Measurements from ENCODE around the gene TPPP3.

The TPPP3 gene

DNA sequence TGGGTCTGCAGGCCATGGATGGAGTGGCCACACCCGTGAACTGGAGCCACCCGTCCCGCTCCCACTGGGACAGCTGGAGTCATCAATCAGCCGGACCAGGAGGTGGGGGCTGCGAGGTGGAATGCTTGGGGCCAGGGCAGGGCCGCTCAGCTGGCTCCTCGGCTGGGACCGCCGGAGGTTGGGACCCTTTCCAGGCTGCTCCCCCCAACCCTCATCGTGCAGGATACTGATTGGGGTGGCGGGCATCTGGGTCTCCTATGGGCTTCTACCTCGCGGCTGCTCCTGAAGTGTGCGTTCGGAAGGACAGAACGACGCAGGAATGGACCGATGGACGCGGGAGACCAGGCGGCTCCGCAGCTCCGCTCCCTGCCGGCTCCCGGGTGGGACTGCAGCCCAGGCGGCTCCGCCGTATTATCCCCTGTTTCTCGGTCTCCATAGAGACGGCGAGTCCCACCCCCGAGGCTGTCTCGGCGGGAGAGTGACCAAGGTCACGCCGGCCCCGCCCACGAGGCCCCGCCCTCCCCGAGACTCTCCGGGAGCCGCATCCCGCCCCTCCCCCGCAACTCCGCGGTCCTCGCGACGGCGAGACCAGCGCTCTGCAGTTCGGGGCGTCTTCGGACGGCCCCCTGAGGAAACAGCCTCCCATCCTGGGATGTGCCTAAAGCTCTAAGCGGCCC is at the start of gene TPPP3:
TSS of gene TPPP3 (minus strand) at position 388 of the 677 bp plus-strand sequence. CDS start 2,387 bp downstream, outside the sequence.
- peak; percentile 93 for DNase-seq

DNA sequence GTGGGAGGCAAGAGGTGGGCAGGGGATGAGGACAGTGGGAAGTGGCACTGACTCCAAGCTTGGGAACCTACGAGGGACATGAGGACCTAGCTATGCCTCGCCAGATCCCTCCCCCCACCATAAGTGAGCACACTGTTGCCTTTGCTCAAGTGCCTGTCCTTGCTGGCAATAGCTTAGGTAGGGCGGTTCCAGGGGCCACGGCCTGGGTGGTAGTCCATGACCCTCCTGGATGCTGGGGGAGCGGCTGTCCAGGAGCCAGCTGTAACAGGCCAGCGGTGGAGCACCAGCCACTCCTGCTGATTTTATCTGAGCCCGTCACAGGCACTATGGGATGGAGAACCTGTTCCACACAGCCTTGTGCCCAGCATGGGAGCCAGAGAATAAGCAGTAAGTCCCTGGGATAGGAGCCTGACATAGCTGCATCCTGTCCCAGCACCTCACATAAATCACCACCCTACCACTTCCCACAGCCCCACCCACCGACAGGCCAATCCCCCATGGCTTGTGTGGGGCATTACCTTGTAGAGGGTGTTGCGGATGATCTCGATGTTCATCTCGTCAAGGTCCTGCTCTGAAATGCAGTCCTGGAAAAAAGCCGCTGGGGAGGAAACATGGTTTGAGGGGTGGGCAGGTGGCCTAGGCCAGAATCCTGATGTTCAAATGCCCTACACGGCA is 49.4 kb upstream of the TPPP3 start:
- no peak for DNase-seq

DNA sequence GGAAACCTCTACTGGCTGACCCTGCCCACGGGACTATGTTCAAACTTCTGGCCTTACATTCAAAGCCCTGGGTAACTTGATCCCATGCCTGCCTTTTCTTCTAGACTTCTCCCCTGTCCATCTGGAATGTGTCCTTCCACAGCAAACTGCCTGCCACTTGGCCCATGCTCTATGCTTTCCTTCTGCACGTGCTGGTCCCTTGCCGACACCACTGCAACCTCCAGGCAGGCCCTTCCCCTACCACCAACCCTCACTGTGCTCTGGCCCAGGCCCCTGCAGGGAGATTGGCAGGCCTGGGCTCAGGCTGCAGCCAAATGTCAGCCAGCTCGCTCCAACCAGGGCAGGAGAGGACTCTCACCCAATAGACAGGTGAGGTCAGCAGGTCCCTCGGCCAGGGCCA is 48.6 kb upstream of the TPPP3 start:
- no peak for DNase-seq

DNA sequence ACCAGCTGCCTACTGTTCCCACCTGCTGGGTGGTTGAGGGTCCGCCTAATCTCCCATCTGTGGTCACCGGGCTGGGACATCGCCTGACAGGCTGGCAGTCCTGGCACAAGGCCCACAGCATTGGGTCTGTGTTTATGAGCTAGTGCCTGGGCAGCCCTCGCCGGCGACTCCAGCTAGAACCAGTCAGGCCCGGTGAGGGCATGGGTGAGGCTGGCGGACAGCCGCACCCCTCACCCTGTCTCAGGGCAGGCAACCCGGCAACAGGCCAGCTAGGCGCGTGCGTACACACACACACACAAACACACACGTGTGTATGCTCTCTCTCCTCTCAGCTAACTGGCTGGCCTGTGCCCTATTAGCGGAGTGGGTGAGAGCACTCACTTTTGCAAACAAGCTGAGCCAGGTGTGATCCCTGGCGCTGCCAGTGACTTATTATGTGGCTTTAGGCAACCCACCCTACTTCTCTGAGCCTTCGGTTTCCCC is 48.0 kb upstream of the TPPP3 start:
- DNase-seq: peak; percentile 74

DNA sequence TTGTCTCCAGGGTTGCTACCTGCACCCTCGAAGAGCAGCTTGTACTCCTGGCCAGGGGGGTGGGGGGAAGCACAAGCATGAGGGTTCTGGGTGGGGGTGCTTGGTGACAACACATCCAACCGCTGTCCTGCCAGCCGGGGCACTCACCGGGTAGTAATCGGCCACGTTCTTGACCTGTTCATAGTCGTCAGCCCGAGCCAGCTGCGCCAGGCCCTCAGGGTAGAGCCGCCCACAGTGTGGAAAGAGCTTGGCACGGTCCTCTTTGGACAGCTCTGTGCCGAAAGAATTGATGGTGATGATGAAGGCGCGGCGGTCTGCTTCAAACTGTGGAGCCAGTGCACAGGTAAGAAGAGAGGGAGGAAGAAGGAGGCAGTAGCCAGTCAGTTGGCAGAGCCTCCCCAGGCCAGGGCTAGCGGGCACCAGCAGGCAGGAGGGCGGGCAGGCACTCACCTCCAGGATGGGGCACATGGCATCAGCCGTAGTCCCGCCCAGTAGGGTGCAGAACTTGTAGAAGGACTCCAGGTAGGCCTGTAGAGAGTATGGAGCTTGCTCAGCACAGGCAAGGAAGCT is 45.6 kb upstream of the TPPP3 start:
- DNase-seq: no peak

DNA sequence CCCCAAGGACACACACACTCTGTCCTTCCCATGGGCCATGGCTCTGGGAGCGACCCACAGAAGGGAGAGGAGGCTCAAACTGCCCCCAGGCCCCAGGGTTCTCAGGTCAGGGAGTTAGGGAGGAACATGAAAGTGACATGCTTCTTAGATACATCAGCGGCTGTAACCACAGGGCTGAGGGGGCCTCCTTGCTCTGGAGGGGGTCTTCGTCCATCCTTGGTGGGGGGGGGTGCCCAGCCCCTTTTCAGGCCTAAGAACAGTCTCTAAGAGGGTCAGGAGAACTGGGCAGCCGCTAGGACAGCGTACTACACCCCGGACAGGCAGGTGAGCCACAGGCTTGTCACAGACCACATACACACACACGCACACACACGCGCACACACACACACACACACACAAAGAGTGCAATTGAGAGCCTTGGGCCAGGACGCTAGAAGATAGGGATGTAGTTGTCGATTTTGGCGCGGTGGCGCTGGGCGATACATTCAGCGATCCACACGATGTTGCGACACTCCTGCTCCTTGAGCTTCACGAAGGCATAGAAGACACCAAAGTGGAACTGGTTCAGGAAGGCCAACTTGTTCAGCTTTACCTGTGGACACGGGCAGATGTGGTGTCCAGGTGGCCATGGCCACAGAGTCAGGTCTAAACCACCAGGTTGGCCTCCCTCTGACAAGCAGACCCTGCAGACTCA is 44.9 kb upstream of the TPPP3 start:
- DNase-seq: no peak

DNA sequence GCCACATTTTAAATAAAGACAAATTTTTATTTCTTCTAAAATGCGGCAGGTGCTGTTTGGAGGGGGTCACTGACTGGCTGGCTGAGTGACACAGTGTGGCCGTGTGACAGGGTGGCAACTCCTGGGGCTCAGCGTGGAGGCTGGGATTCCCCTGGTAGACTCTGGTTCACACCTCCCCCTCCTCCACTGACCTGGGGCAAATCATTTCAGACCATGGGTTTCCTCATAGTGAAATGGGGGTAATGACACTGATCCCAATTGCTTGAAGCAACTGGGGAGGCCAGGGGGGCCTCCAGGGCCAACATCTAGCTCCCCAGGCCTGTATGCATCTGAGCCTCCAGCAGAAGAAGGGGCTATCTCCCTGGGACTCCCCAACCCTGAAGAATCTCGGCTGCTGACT is 44.2 kb upstream of the TPPP3 start:
- DNase-seq: no peak

DNA sequence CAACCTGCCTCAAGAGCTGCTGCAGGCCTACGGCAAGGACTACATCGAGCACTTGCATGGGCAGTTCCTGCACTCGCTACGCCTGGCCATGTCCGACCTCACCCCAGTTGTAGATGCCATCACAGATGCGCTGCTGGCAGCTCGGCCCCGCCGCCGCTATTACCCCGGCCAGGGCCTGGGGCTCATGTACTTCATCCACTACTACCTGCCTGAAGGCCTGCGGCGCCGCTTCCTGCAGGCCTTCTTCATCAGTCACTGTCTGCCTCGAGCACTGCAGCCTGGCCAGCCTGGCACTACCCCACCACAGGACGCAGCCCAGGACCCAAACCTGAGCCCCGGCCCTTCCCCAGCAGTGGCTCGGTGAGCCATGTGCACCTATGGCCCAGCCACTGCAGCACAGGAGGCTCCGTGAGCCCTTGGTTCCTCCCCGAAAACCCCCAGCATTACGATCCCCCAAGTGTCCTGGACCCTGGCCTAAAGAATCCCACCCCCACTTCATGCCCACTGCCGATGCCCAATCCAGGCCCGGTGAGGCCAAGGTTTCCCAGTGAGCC is 43.4 kb upstream of the TPPP3 start:
- DNase-seq: no peak

DNA sequence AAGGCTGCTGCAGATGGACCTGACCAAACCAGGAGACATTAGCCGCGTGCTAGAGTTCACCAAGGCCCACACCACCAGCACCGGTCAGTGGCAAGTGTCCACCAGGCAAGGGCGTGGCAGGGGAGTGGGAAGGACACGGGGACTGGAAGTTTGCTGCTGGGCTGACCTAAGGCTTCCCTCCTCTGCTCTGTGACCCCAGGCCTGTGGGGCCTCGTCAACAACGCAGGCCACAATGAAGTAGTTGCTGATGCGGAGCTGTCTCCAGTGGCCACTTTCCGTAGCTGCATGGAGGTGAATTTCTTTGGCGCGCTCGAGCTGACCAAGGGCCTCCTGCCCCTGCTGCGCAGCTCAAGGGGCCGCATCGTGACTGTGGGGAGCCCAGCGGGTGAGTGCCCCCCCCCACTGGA is 42.5 kb upstream of the TPPP3 start:
- DNase-seq: no peak

DNA sequence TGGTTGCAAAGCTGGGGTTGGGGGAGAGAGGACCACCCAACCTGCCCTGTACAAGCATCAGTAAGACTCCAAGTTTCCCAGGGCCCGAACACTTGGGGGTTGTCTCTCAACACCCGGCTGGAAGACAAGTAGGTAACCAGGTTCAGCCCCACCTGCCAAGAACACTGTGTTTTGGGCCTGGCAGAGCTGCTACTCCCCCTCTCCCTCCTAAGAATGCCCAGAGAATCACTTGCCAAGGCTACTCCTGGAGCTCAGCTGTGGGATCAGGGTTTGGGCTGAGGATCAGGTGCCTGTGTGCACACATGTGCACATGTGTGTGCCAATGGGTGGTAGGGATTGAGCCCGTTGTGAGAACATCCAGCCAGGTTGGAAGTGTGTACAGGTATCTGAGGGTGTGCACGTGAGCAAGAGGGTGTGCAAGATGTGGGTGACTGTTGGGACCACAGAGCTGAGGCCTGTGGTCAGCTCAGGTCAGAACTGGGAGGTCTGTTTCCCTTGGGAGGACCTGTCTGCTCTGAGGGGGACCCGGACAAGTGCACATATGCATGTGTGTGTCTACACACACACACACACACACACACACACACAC is 39.9 kb upstream of the TPPP3 start:
- DNase-seq: no peak

DNA sequence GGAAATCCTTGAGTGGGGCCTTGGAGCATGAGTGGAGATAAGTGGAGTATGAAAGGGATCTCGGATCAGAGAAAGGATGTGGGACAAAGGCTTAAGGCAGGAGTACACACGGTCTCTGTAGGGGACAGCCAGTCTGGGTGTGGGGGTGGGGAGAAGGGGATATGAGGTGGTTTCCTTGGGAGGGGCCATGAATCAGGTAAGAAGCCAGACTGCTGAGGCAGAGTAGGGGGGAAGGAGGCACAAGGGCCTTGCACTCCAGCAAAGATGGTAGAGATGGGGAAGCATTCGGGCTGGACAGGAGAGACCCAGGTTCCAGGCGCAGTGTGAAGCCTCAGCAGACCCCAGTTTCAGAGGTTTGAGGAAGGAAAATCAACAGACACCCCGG is 39.2 kb upstream of the TPPP3 start:
- DNase-seq: no peak

DNA sequence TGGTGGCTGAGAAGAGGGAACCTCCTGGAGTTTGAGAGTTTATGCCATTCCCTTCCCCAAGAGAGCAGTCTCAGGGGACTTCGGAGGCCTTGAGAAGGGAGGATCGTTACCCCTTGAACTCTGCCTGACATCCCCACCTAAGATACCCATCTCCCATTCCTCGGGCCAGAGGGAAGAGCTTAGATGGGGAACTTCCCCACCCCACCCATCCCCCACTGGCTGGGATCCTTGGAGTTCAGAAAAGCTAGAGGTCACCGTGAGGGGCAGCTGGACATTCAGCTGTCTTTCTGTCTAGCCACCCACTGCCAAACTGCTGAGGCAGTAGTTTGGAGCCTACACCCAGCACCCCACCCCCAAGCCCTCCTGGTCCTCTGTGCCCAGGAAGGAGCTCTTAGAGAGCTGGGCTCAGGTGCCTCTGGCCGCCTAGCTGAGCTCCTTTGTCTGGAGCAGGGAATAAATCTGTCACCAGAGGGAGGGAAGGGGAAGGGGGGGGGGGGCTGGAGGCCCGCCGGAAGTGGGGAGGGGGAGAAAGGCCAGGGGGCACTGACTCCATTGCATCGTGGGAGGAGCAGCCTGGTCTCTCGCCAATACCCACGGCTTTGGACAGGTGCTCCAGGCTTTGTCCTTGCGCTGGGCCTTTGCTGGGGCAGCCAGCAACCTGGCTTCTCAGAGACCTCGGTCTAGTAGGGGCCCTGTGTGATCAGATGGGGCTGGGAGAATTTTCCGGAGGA is 38.6 kb upstream of the TPPP3 start:
- no peak for DNase-seq

DNA sequence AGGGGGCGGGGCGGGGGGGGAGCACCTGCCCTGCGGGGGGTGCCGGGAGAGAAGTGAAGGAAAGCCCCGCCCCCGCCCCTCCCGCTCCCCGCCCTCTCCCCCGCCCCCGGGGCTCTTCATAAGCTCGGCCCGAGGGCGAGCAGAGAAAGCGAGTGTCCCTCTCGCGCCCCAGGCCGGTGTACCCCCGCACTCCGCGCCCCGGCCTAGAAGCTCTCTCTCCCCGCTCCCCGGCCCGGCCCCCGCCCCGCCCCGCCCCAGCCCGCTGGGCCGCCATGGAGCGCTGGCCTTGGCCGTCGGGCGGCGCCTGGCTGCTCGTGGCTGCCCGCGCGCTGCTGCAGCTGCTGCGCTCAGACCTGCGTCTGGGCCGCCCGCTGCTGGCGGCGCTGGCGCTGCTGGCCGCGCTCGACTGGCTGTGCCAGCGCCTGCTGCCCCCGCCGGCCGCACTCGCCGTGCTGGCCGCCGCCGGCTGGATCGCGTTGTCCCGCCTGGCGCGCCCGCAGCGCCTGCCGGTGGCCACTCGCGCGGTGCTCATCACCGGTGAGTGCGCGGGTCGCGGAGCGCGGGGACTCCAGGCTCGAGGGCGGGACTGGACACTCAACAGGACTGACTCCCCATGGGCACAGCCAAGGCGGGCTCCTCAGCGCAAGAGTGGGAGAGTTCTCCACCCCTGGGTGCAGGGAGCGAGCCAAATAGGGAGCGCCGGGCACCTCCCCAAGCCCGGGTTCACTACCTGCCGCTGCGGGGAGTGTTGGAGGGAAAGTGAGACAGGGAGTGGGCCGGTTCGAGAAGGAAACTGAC is 37.9 kb upstream of the TPPP3 start, which contains the start of gene HSD11B2:
TSS of gene HSD11B2 (plus strand) at position 145 of the 798 bp plus-strand sequence. CDS start at position 273, 128 bp downstream.
- DNase-seq: peak; percentile 64

DNA sequence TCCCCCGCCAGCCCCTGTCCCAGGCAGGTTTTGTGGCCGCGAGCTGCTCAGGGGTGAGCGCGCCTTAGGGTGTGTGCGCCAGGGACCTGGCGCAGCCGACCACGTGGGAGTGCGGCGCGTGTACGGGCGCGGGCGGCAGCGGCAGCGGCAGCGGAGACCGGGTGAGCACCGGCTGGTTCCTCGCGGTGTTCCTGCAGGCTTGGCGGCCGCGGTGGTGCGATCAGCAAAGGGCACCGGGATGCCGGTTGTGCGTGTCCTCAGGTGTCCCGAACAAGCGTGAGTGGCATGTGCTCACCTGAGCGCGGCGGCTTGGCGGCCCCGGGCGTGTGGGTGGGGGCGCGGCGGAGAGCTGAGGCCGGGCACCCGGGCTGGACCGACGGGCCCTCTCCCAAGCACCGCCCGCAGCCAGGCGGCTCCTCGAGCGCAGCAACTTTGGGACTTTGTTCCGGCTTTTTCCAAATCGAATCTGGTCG is 37.2 kb upstream of the TPPP3 start:
- peak; percentile 50 for DNase-seq

DNA sequence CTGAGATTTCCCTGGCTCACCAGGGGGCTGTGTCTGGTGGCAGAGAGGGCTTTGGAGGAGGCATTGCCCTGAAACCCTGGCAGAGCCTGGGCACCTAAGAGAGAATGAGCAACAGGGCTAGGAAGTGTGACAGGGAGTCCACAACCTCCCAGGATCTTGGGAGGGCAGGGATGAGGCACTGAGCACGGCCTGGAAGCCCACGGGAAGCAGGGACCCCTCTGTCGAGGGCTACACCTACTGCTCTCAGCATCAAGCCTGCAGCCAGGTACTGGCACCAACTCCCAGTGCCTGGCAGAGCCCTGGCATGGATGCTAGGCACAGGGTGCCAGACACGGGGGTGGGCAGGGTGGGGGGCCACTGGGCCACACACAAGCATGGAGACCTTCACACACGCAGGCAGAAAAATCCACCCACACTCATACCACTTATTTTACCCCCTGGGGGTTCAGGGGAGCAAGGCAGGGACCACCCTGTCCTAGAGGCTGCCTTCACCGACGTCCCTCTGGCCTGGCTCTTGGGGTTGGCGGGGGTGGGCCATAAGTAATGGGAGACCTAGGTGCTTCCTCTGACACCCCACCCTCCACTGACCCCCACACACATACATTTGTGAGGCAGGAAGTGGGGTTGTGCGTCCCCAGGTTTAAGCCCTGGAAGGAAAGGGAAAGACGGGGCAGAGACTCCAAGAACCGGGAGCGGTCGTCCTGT is 36.7 kb upstream of the TPPP3 start:
- no peak for DNase-seq

DNA sequence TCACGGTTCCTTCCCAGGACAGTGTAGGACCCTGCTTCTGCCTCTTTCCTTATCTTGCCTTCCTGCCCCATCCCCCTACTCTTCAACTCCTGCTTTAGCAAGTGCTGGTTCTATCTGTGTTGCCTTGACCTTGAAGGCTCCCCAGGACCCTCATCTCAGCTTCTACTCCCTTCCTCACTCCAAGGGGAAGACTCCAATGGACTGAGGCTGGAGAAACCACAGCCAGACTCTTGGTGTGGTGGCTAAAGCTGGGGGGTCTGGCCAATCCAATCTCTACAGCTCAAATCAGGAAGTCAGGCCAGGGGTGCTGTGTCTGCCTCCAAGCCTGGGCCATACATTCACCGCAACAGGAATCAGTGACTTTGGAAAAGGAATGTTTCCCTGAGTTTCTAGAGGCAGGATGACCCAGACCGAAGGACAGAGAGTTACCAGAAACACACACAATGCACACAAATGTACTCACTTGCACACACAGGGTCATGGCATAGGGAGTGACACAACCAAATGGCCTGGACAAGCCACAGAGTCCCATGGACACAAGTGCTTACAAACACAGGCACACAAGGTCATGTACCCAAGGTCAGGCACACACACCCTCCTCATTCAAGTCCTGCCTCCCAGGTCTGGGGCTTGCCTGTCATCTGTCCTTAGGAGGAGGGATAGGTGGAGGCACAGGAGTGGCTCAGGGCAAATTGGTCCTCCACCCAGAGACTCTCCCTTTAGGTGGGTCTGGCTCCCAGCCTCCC is 35.9 kb upstream of the TPPP3 start:
- DNase-seq: no peak

DNA sequence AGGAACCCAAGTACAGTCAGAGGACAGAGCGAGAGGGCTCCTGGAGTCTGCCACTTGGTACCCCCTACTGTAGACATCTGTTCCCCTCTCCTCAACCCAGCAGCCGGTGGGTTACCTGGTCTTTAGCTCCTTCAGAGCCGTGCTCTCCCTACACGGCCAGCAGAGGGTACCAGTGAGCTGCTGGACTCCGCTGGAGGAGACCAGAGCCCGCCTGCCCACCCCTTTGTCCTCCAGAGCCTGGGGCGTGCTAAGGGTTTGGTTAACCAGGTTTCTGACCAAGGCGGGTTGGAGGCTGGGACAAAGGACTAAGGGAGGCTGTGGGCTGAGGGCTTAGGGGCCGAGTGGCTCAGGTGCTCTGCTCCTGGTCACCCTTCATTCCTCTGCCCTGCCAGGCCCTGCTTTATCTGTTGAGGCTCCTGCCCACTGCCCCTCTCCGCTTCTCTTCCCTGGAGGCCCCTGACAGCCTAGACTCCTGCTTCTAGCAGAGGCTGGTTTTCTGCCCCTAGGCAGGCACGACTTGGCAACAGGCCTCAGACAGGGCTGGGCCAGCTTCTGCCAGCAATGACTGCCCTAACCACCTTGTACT is 34.9 kb upstream of the TPPP3 start:
- peak; percentile 62 for DNase-seq

DNA sequence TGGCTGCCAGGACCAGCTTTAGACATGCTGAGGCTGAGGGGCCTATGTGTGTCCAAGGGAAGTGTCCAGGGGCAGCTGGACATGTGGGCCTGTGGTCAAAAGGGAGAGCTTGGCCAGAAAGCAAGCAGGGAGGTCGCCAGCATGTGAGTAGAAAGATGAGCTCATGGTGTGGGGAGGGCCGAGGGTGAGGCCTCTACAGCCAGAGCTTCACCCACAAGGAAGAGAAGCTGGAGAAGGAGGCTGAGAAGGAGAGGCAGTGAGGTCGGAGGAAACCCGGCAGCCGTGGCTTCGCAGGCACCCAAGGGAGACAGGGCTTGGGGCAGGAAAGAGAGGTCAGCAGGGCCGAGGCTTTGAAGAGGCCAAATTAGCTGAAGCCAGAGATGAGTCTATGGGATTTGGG is 33.7 kb upstream of the TPPP3 start:
- DNase-seq: no peak

DNA sequence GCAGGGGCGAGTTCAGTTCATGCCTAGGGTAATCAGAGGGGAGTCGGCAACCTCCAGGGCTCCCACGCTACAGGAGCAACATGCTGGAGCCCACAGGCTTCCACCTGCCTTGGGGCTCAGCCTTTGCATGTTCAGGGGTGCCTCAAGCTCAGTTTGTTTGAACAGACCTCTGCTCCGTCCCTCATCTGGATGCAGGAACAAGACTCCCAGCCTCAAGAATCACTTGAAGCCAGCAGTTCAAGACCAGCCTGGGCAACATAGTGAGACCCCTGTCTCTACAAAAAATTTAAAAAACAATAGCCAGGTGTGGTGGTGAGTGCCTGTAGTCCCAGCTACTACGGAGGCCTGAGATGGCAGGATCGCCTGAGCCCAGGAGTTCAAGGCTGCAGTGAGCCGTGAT is 32.7 kb upstream of the TPPP3 start:
- no peak for DNase-seq

Measured in left hindlimb (tissue), 1 donor.